Left kidney (tissue), 8 donors: Measurements from ENCODE around the gene NCS1. TPM values are rescaled to one million over a fixed set of nuclear protein-coding genes. Genes with fewer than 3 reads are reported as not detected.

Source experiments
- DNase-seq: peaks from one replicate; pipeline ENCODE4 v3.0.0-alpha.2; 2013
- long read RNA-seq, 8 donors: transcript quantifications; one replicate each; lab custom pipeline, GENCODE V29; 2026
- polyA plus RNA-seq: library from polyadenylated mRNA; unstranded; fragments of 120-200 nt; gene quantifications from one replicate; pipeline ENCODE4 v1.2.1, GENCODE V29; 2013; ENCODE audit not compliant: insufficient read length

NCS1 gene
- 24.2 TPM for polyA plus RNA-seq
- long read RNA-seq, donor 1, full-length matches to known transcripts = 12 of 17 reads
- long read RNA-seq, donor 1, partial matches to known transcripts = 5 of 17 reads
- long read RNA-seq, donor 1, other reads (novel, unspliced or antisense) = 0 of 17 reads
- long read RNA-seq, donor 2, full-length matches to known transcripts = 12 of 26 reads
- long read RNA-seq, donor 2, partial matches to known transcripts = 14 of 26 reads
- long read RNA-seq, donor 2, other reads (novel, unspliced or antisense) = 0 of 26 reads
- long read RNA-seq, donor 3, full-length matches to known transcripts = 10 of 10 reads
- long read RNA-seq, donor 3, partial matches to known transcripts = 0 of 10 reads
- long read RNA-seq, donor 3, other reads (novel, unspliced or antisense) = 0 of 10 reads
- long read RNA-seq, donor 4 = 0 reads
- long read RNA-seq, donor 5, full-length matches to known transcripts = 7 of 7 reads
- long read RNA-seq, donor 5, partial matches to known transcripts = 0 of 7 reads
- long read RNA-seq, donor 5, other reads (novel, unspliced or antisense) = 0 of 7 reads
- long read RNA-seq, donor 6, full-length matches to known transcripts = 15 of 44 reads
- long read RNA-seq, donor 6, partial matches to known transcripts = 29 of 44 reads
- long read RNA-seq, donor 6, other reads (novel, unspliced or antisense) = 0 of 44 reads
- long read RNA-seq, donor 7, full-length matches to known transcripts = 16 of 26 reads
- long read RNA-seq, donor 7, partial matches to known transcripts = 10 of 26 reads
- long read RNA-seq, donor 7, other reads (novel, unspliced or antisense) = 0 of 26 reads
- long read RNA-seq, donor 8, full-length matches to known transcripts = 3 of 3 reads
- long read RNA-seq, donor 8, partial matches to known transcripts = 0 of 3 reads
- long read RNA-seq, donor 8, other reads (novel, unspliced or antisense) = 0 of 3 reads

- no peak for DNase-seq
Observed at GRCh38 chr9:130172161-130172857, at the start of gene NCS1. Gene NCS1, plus strand, starts transcription at chr9:130172404. Its CDS starts 260 bp downstream, at chr9:130172664.

- DNase-seq = no peak
Observed at GRCh38 chr9:130122456-130122855, 49.7 kb upstream of the NCS1 start.

DNA sequence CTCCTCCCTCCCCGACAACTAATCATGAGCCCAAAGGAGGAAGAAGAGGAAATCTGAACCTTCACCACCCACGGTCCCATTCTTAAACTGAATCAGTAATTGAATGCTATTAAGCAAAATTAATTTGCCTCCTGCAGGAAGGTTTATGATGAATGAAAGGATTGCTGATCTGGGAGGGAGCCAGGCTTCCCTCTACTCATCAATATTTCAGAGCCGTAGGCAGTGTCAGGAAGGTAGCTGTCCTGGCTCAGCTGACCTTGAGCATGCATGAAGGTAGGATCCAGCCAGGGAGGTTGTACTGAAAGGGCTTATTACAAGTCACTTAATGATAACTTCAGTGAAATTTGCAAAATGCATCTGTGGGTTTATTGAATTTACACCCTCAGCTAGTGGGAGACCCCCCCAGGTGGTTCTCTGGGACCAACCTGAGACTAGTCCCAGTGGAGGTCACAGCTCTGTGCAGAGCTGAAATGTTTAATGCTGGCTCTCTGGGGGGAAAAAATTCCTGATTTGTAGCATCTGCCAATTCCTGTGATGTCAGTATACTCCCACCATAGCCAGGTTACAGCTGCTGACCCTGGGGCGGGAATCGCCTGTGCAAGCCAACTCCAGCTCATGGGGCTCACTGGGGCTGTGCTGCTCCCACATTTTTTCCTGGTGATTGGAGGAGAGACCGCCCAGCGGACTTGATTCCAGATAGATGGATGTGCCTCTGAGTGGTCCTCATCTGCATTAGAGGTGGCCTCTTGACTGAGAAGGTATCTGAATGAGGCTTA, 47.9 kb upstream of the NCS1 start:
- peak; percentile 50 for DNase-seq

GRCh38 chr9:130126721-130127433, 45.3 kb upstream of the NCS1 start:
- DNase-seq = no peak

DNA sequence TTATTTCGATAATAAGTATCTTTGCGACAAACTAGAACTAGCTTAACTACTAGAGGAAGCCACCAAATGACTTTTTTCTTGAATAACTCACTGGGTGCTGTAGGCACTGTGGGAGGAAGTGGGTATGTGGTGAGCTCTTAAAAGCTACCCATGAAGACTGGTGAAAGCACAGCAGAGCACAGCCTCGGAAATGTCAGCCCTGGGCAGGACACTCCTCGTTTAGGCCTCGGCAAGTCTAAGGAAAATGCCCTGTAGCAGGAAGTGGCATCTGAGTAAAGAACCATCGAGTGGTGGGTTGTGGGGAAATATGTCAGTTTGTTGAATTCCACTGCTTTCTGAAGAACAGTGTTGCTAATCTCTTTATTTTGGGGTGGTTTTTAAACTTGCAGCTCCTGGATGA, 44.0 kb upstream of the NCS1 start:
- DNase-seq = no peak

DNA sequence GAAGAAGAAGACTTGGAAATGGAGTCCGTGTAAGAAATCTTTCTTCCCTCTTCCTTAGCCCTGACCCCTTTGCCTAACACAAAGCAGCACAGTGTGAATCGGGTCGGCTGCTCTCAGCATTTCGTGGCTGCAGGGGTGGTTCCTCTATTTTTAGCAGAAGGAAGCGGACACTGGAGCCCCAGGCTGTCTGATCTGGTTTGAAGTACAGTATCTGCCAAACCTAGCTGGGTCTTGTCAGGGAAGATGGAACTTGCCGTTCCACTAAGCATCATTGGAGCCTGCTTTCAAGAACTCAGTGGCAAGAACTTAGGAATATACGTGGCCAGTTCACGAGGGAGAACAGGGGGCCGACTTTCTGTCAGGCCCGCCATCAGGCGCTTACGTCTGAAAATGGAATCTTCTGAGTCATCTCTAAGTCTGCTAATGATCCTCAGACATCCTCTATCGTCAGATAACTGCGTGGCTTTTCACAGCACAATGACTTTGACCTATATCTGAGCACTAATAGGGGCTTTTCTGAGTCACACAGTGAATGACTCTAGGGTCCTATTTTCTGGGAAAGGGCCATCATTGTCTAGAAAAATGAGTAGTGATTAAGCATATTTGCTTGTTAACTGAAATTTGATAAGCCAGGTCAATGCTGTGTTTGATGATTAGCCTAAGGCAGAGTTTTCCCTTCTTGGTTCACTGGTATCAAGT, 43.3 kb upstream of the NCS1 start:
- DNase-seq = no peak

DNA sequence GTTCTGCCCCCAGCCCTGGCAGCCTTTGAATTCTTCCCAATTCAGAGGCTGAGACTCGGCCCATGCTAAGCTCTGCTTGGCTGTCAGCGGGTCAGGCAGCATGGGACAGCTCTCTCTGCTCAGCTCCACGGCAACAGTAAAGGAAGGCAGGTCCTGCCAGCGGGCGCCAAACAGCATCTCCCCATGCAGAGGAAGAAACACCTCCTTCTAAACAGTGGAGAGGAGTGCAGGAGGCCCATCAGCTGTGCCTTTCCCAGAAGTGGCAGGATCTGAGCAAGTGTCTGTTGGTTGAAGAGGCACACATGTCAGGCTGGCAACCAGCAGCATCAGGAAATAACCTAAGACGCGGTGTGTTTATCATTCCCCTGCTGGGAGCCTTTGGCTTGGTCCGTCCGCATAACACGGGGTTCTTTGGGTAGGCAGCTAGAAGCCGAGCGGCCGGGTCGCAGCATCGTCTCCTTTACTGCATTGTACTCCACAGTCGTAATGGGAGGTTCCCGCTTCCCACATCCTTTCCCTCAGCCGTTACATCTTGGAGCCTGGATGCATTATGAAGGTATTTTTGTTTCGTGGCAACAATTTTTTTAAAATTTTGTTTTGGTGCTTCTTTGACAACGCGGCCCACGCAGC, 42.7 kb upstream of the NCS1 start:
- no peak for DNase-seq

DNA sequence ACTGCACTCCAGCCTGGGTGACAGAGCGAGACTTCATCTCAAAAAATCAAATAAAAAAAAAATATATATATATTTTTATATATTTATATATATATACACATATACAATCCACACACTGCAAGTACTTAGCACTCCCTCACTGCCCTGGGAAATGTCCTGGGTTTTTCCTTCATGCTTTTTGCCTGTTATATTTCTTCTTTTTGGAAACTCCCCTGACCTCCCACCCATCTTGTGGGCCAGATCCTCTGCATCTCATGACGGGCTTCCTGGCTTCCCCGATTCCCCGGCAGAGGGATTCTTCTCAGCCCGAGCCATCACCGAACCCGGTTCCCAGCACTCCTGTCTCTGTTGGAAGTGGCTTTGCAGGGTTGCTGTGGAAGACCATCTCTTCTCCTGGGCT, 39.5 kb upstream of the NCS1 start:
- DNase-seq = no peak

GRCh38 chr9:130137081-130137640, 35.0 kb upstream of the NCS1 start:
- DNase-seq = no peak

GRCh38 chr9:130137641-130138081, 34.5 kb upstream of the NCS1 start:
- DNase-seq = no peak

DNA sequence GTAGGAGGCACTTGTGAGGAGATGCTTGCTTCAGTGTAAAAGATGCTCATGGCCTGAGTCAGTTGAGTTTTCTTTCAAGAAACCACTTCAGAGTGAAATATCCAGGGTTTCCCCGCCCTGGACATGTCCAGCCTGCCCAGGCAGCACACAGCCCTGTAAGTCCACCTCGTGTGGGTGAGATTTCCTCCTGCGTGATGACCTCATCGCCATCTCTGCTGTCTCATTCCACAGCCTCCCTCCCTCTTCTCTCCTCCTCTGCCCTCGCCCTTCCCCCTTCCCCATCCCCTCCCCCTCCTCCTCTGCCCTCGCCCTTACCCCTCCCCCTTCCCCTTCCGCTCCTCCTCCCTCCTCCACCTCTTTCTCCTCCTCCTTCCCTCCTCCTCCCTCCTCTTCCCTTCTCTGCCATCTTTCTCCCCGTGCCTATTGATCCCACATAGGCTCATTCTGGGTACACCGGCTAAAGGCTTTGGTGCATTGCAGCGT, 34.0 kb upstream of the NCS1 start:
- DNase-seq = no peak

DNA sequence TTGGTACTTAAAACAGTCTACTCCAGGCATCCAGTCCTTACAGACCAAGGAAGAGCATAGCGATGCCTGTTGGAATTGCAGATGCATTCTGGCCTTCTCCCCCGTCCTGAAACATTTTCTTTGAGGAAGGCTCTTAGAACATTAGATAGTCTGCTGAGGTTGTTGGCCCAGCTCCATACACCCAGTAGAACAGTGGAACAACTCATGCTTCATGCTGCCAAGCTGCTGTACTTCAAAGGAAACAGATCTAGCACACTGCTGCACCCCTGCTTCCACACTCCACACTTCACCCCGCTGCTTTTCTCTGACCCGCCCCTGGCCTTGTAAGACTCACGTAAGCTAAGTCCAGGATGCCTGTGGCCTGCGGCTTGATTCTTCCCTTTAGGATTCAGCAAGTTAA, 33.4 kb upstream of the NCS1 start:
- DNase-seq = no peak

GRCh38 chr9:130139251-130139650, 33.0 kb upstream of the NCS1 start:
- DNase-seq = no peak

- DNase-seq = no peak
Observed at GRCh38 chr9:130140706-130141105, 31.5 kb upstream of the NCS1 start.

- no peak for DNase-seq
Observed at GRCh38 chr9:130142056-130142455, 30.1 kb upstream of the NCS1 start.

- no peak for DNase-seq
Observed at GRCh38 chr9:130142641-130143040, 29.6 kb upstream of the NCS1 start.

- no peak for DNase-seq
Observed at GRCh38 chr9:130143279-130143893, 28.8 kb upstream of the NCS1 start.

GRCh38 chr9:130143958-130144366, 28.2 kb upstream of the NCS1 start:
- no peak for DNase-seq

- no peak for DNase-seq
Observed at GRCh38 chr9:130144703-130145102, 27.5 kb upstream of the NCS1 start.
